IMR-90 (cell line): ENCODE measurements around the gene PLXDC2. TPM values are rescaled to one million over a fixed set of nuclear protein-coding genes. Genes with fewer than 3 reads are reported as not detected.

Experiments used
- ATAC-seq: fragments of 200-7000 bp; cut with Tn5 transposase; 2 replicates; pipeline ENCODE4 v1.9.1; 2020; ENCODE audit warnings: low read depth, mild to moderate bottlenecking, moderate library complexity
- BruUV-seq: library from RNA; stranded (reverse); fragments of 400-500 nt; replicated peaks from 2 replicates; lab custom pipeline; 2021; lab: Mats Ljungman, UMichigan
- CTCF ChIA-PET: fragments of 300-600 bp; formaldehyde crosslinking; extraction: SDS; loops from one replicate; lab custom pipeline; 2021; ENCODE audit warnings: antibody characterized with exemption; lab: Yijun Ruan, JAX
- POLR2A ChIA-PET: fragments of 300-600 bp; sonication (Branson Sonifier 250); formaldehyde crosslinking; loops from one replicate; lab custom pipeline; 2022; ENCODE audit warnings: antibody characterized with exemption; ENCODE audit not compliant: unreplicated experiment; lab: Charles Lee
- DNase-seq: peaks from one replicate; pipeline ENCODE4 v3.0.0; 2013
- H2AFZ ChIP-seq: replicated peaks from 2 replicates; pipeline ENCODE3; 2013; ENCODE audit warnings: low read length, mild to moderate bottlenecking; ENCODE audit not compliant: poor library complexity
- H2AK5ac ChIP-seq: 2 replicates; pipeline ENCODE4 v1.6.1; 2013; ENCODE audit warnings: low read depth, low read length, inconsistent platforms
- H2AK9ac ChIP-seq: replicated peaks from 2 replicates; pipeline ENCODE3; 2013; ENCODE audit warnings: mild to moderate bottlenecking, low read depth, low read length, moderate library complexity; ENCODE audit not compliant: poor library complexity
- H2BK120ac ChIP-seq: 2 replicates; pipeline ENCODE4 v1.6.1; 2013; ENCODE audit warnings: low read depth, low read length, inconsistent platforms
- H2BK15ac ChIP-seq: 3 replicates; pipeline ENCODE4 v1.6.1; 2013; ENCODE audit warnings: low read depth, low read length, inconsistent platforms
- H2BK20ac ChIP-seq: 2 replicates; pipeline ENCODE4 v1.6.1; 2013; ENCODE audit warnings: low read depth, mild to moderate bottlenecking, inconsistent platforms, low read length, moderate library complexity
- H2BK5ac ChIP-seq: 2 replicates; pipeline ENCODE4 v1.6.1; 2013; ENCODE audit warnings: mild to moderate bottlenecking, low read depth, low read length, inconsistent platforms; ENCODE audit not compliant: poor library complexity, severe bottlenecking
- H3K14ac ChIP-seq: replicated peaks from 2 replicates; pipeline ENCODE4 v1.6.1; 2013; ENCODE audit warnings: low read depth, low read length, inconsistent platforms
- H3K18ac ChIP-seq: 2 replicates; pipeline ENCODE4 v1.6.1; 2013; ENCODE audit warnings: low read depth, low read length, control low read depth
- H3K23ac ChIP-seq: 2 replicates; pipeline ENCODE4 v1.6.1; 2013; ENCODE audit warnings: low read depth, low read length, inconsistent platforms
- H3K27ac ChIP-seq: 2 replicates; pipeline ENCODE4 v1.5.1; 2013; ENCODE audit warnings: mild to moderate bottlenecking, control low read depth, low read length; ENCODE audit not compliant: insufficient read depth
- H3K27me3 ChIP-seq: 2 replicates; pipeline ENCODE4 v1.6.1; 2013; ENCODE audit warnings: low read length; ENCODE audit not compliant: control insufficient read depth, insufficient read depth
- H3K36me3 ChIP-seq: 2 replicates; pipeline ENCODE4 v1.6.1; 2013; ENCODE audit warnings: low read length, mixed read lengths; ENCODE audit not compliant: control insufficient read depth, insufficient read depth
- H3K4ac ChIP-seq: 2 replicates; pipeline ENCODE4 v1.6.1; 2013; ENCODE audit warnings: low read depth, low read length, inconsistent platforms
- H3K4me1 ChIP-seq: 2 replicates; pipeline ENCODE4 v1.6.1; 2013; ENCODE audit warnings: low read length, mixed read lengths; ENCODE audit not compliant: control insufficient read depth, insufficient read depth
- H3K4me2 ChIP-seq: 2 replicates; pipeline ENCODE4 v1.6.1; 2013; ENCODE audit warnings: low read depth, mild to moderate bottlenecking, control low read depth, low read length, moderate library complexity
- H3K4me3 ChIP-seq: 2 replicates; pipeline ENCODE4 v1.5.1; 2013; ENCODE audit warnings: low read depth, mild to moderate bottlenecking, control low read depth, low read length, moderate library complexity; ENCODE audit not compliant: insufficient read depth
- H3K56ac ChIP-seq: 2 replicates; pipeline ENCODE4 v1.6.1; 2013; ENCODE audit warnings: low read length, inconsistent platforms; ENCODE audit not compliant: insufficient read depth; ENCODE audit errors: extremely low read depth
- H3K79me1 ChIP-seq, 2 experiments: 2 replicates each; pipeline ENCODE4 v1.6.1; 2013; ENCODE audit warnings: low read length in 2 of 2, inconsistent platforms in 1 of 2, low read depth in 1 of 2
- H3K9ac ChIP-seq: 2 replicates; pipeline ENCODE4 v1.6.1; 2013; ENCODE audit warnings: low read depth, low read length, control low read depth
- H3K9me1 ChIP-seq: 2 replicates; pipeline ENCODE4 v1.6.1; 2013; ENCODE audit warnings: low read length, inconsistent platforms; ENCODE audit not compliant: insufficient read depth
- H3K9me3 ChIP-seq: 2 replicates; pipeline ENCODE4 v1.6.1; 2013; ENCODE audit warnings: low read length; ENCODE audit not compliant: control insufficient read depth, insufficient read depth
- H4K20me1 ChIP-seq: 2 replicates; pipeline ENCODE4 v1.6.1; 2013; ENCODE audit warnings: low read length, inconsistent platforms; ENCODE audit not compliant: insufficient read depth
- H4K5ac ChIP-seq: 2 replicates; pipeline ENCODE4 v1.6.1; 2013; ENCODE audit warnings: mild to moderate bottlenecking, low read depth, low read length, control low read depth
- H4K8ac ChIP-seq, 2 experiments: 2 replicates each; pipeline ENCODE4 v1.6.1; 2013; ENCODE audit warnings: low read depth in 2 of 2, low read length in 2 of 2, control low read depth in 1 of 2, inconsistent platforms in 1 of 2
- H4K91ac ChIP-seq: 2 replicates; pipeline ENCODE4 v1.6.1; 2013; ENCODE audit warnings: low read depth, low read length, inconsistent platforms; ENCODE audit not compliant: insufficient read depth
- MAZ ChIP-seq: IDR thresholded peaks from 2 replicates; pipeline ENCODE4 v1.6.1; 2012; ENCODE audit warnings: low read depth, mild to moderate bottlenecking, low read length, improper control_type of control experiment, moderate library complexity, borderline replicate concordance
- MXI1 ChIP-seq: IDR thresholded peaks from 2 replicates; pipeline ENCODE4 v1.6.1; 2012; ENCODE audit warnings: low read depth, mild to moderate bottlenecking, low read length, moderate library complexity, borderline replicate concordance
- WGBS, 2 experiments: methylation state at CpG; one replicate each; pipeline versions ENCODE4 v1.1.5 to v1.1.7; 2013; ENCODE audit warnings: missing lambda C conversion rate in 2 of 2; ENCODE audit not compliant: insufficient read length in 1 of 2; ENCODE audit errors: extremely low coverage in 2 of 2; 5-methylcytosine and 5-hydroxymethylcytosine counted together
- dilution Hi-C: fragments of 300-500 bp; cut with HindIII; formaldehyde crosslinking; loops from one replicate; pipeline ENCODE4 v1.14.3; 2018; ENCODE audit warnings: low sequenced_read_pairs; ENCODE audit not compliant: unreplicated experiment
- in situ Hi-C: fragments of 300-500 bp; cut with MboI; formaldehyde crosslinking; loops from 3 replicates; pipeline ENCODE4 v1.14.3; 2019; ENCODE audit warnings: low sequenced_read_pairs, inconsistent platforms, mixed read lengths
- intact Hi-C: fragments of 100-400 bp; cut with micrococcal nuclease; formaldehyde crosslinking; loops from 2 replicates; pipeline ENCODE4 v1.10.0; 2022
- polyA plus RNA-seq, 3 experiments: library from polyadenylated mRNA; depleted of rRNA; stranded (reverse); fragments of >200 nt; gene quantifications; 2 replicates each; pipeline ENCODE4 v1.2.3, GENCODE V29; 2012; ENCODE audit warnings: low replicate concordance in 1 of 3
- total RNA-seq: library from RNA; depleted of rRNA; stranded (reverse); fragments of >200 nt; gene quantifications from 2 replicates; pipeline ENCODE4 v1.2.3, GENCODE V29; 2012
- TF ChIP-seq, protein P1 (sequence below): fragments of 150-350 bp; IDR thresholded peaks from 2 replicates; pipeline ENCODE4 v1.6.1; 2016; ENCODE audit warnings: low read depth, mild to moderate bottlenecking, low read length, moderate library complexity, borderline replicate concordance

Gene PLXDC2
- total and polyA plus RNA-seq, 2 of the 4 experiments (the other 2 are of a cell fraction): 3.2 to 6.1 TPM

DNA sequence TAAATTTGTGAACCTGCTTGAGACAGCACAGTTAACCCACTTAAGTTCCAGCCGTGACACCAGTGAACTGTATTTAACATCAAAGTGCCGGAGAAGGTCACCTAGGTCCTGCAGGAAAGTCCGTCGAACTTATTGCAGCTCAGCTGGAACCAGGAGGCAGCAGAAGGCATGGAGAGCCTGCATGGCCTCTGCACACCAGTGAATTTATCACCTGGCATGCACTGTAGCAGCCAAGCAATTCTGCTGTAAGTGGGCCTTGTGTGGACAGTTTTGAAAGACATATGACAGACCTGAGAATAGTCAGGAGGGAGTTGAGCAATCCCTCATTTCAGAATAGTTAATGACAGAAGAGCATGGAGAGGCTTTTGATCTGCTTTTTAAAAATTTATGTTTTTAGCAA, 108.8 kb downstream of the PLXDC2 start:
- no peak overlapping the region for H3K4me2 ChIP-seq
- H3K9me1 ChIP-seq: peaks cover 13% of the 10 kb centered on the region
- no peak overlapping the region for H3K27ac ChIP-seq
- no peak overlapping the region for H3K4ac ChIP-seq
- H2AK9ac ChIP-seq: no peak overlapping the region
- in situ Hi-C loops (no loop called here), dilution Hi-C loops (no loop called here), intact Hi-C loops (no loop called here)
- ChIA-PET POLR2A (no interaction called here), CTCF (no interaction called here)
- WGBS, 2 experiments: 100% methylated on average over 2 of the region's 4 CpGs; no CpG with 5 or more reads in 1 of the 2 experiments
- H2BK5ac ChIP-seq: no peak overlapping the region
- no peak overlapping the region for H3K4me3 ChIP-seq
- H3K9me3 ChIP-seq: no peaks in the 10 kb centered on the region
- H4K5ac ChIP-seq: no peak overlapping the region
- peaks cover 8% of the 10 kb centered on the region for H4K20me1 ChIP-seq
- H3K23ac ChIP-seq: no peak overlapping the region
- H3K79me1 ChIP-seq: no peaks in the 10 kb centered on the region
- H3K36me3 ChIP-seq: no peaks in the 10 kb centered on the region
- H3K27me3 ChIP-seq: no peaks in the 10 kb centered on the region
- no peak for DNase-seq
- TF ChIP-seq, protein P1, sequence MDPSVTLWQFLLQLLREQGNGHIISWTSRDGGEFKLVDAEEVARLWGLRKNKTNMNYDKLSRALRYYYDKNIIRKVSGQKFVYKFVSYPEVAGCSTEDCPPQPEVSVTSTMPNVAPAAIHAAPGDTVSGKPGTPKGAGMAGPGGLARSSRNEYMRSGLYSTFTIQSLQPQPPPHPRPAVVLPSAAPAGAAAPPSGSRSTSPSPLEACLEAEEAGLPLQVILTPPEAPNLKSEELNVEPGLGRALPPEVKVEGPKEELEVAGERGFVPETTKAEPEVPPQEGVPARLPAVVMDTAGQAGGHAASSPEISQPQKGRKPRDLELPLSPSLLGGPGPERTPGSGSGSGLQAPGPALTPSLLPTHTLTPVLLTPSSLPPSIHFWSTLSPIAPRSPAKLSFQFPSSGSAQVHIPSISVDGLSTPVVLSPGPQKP: no peak
- TF ChIP-seq MXI1 (no peak), MAZ (no peak)
- no peak overlapping the region for H2BK15ac ChIP-seq
- ATAC-seq: no peak
- no peak overlapping the region for H3K18ac ChIP-seq
- no peak overlapping the region for H3K56ac ChIP-seq
- no peak overlapping the region for H2AFZ ChIP-seq
- no peak overlapping the region for H2BK20ac ChIP-seq
- no peak overlapping the region for H3K9ac ChIP-seq
- no peak overlapping the region for H2BK120ac ChIP-seq
- H4K91ac ChIP-seq: no peak overlapping the region
- no peak overlapping the region for H2AK5ac ChIP-seq
- no TSS peak for BruUV-seq
- no peak overlapping the region for H4K8ac ChIP-seq
- H3K14ac ChIP-seq: no peak overlapping the region
- H3K4me1 ChIP-seq: peaks cover 10% of the 10 kb centered on the region
